Right renal cortex interstitium (tissue), 3 donors: ENCODE measurements around the gene OSGEPL1. TPM values are rescaled to one million over a fixed set of nuclear protein-coding genes. Genes with fewer than 3 reads are reported as not detected.
"Not testable (repeated sequence)": the region's sequence is repeated elsewhere in the genome, so short reads cannot be mapped to it uniquely, and the experiment has no call there.

Experiments used
- DNase-seq, 3 donors: peaks; one replicate each; pipeline ENCODE4 v3.0.0-alpha.2; 2013; ENCODE audit warnings: low read depth in 3 of 3, low spot score in 2 of 3
- polyA plus RNA-seq, 3 donors: library from polyadenylated mRNA; unstranded; fragments of 120-200 nt; gene quantifications; one replicate each; pipeline ENCODE4 v1.2.1, GENCODE V29; 2013; ENCODE audit not compliant: insufficient read length in 3 of 3

Gene OSGEPL1
- 10 to 100 TPM; 19.3 to 19.7 (median 19.5) TPM for polyA plus RNA-seq

DNA sequence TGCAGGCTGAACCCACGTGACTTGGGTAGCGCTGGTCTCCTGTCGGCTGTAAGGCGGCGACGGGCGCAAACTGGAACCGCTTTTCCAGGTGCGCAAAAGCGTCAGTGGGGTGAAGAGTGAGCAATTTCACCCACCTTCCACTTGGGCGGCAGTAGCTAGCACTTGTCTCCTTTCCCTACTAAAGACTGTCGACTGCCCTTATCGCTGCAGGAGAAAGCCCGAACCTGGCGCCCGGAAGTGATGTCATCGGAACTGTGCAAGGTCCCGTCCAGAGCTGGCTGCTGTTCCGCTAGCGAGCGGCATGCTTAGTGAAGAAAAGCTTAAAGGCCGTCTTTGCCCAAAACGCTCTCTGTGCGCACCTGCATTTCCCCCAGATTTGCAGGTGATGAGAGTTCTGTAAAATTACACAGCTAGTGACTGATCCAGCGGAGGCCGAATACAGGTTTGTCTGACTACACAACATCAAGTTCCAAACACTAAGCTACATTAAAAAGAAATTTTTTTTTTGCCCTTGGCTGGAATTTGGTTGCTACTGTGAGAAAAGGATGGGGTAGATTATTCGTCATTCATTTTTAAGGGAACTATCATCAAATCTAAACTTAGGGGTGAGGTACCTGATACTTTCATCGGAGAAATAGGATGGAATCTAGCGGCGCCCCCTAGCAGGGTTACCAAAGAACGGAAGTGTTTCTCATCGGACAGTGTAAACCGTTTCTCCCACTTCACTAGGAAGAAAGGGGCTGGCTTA lies at the start of gene OSGEPL1:
Gene OSGEPL1, minus strand, starts transcription at position 242 of the 748 bp plus-strand sequence. CDS start 1,152 bp downstream, outside the sequence.
- DNase-seq: peak; percentile 91 to 95 (median 92)

DNA sequence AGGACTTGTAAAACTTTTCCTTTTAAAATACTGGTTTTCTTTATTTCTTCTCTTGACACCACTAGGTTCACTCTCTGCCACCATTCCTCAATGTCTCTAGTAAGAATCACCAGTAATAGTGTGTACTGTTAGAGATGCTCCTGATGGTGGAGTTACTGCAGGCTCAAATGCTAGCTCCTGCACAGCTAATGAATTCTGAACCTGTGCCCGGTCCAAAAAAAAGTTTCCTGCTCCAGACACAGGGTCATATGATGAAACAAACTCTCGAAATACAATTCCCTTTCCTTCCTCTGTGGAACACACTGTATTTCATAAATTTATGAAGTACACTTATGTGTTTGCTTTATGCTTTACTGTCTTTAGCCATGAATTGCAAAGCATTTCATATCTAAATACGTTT lies 40.8 kb upstream of the OSGEPL1 start:
- no peak for DNase-seq

DNA sequence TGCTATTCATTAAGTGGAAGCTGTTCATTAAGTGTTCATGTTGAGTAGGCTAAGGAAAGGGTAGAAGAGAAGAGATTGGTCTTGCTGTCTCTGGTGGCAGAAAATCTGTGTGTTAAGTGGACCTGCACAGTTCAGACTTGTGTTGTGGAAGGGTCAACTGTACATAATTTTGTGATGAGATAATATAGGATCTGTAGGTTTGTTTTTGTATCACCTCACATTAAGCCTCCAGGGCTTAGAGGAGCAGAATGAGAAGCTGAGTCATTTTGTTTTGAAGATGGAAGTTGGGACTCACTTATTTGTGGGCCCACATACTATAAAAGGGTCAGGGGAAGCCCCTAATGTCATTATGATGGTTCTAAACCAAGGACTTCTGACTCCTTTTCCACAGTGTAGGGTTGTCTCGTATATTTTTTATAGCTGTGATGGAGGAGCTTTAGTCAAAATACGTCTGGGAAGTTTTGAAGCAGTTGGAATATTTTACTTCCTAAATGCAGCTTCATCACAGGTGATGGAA lies 39.9 kb upstream of the OSGEPL1 start:
- DNase-seq: no peak

GRCh38 chr2:189799531-189799930 lies 36.9 kb upstream of the OSGEPL1 start:
- no peak for DNase-seq

- no peak for DNase-seq
These were observed 36.4 kb upstream of the OSGEPL1 start for GRCh38 chr2:189799030-189799331.

DNA sequence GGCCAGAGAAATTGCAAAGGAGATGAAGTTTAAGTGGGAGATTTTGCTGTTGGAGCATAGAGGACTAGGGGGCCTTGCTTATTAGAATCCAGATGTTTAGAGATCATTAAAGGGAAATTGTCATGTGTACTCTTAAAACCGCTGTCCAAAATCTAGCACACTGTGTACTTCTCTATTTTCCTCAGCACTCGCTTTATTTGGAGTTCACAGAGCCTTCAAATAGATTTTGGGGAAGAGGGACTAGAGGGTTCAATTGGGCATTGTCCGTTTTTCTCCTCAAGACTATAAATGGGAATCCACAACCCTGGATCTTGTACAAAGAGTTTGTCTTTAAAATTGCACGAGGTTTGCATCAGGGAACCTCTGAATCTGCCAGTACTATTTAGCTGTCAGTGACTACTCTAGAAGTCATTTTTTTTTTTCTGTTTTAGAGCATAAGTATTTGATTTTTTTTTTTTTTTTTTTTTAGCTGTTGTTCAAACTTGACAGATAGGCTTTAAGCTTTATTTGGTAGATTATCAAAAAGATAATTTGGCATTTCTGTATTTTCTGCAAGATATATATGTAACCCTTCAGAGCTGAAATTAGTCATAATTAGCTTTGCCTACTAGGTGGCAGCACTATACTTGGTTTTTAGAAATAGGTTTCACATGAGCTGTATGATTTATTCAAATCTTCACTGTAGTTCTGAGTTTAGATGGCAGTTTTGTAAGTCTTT lies 35.9 kb upstream of the OSGEPL1 start:
- no peak for DNase-seq

GRCh38 chr2:189797902-189798301 lies 35.3 kb upstream of the OSGEPL1 start:
- no peak for DNase-seq

- no peak for DNase-seq
These were observed 31.7 kb upstream of the OSGEPL1 start for GRCh38 chr2:189794310-189794709.

DNA sequence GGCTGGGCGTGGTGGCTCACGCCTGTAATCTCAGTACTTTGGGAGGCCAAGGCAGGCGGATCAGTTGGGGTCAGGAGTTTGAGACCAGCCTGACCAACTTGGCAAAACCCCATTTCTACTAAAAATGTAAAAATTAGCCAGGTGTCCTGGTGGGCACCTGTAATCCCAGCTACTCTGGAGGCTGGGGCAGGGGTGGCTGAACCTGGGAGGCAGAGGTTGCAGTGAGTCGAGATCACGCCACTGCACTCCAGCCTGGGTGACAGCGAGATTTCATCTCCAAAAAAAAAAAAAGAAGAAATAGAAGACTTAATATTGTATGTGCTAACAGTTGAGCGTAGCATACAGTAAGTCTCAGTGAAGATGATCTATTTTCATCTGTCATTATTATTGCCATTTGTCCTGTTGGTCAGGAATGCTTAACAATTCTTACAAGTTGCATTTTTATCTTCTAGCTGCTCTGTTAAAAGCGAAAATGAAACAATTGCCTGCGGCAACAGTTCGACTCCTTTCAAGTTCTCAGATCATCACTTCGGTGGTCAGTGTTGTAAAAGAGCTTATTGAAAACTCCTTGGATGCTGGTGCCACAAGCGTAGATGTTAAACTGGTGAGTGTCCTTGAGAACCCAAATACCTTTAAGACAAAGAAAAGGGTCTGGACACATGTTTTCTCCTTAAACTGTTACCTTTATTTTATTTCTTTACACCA lies 28.9 kb upstream of the OSGEPL1 start:
- DNase-seq: no peak

DNA sequence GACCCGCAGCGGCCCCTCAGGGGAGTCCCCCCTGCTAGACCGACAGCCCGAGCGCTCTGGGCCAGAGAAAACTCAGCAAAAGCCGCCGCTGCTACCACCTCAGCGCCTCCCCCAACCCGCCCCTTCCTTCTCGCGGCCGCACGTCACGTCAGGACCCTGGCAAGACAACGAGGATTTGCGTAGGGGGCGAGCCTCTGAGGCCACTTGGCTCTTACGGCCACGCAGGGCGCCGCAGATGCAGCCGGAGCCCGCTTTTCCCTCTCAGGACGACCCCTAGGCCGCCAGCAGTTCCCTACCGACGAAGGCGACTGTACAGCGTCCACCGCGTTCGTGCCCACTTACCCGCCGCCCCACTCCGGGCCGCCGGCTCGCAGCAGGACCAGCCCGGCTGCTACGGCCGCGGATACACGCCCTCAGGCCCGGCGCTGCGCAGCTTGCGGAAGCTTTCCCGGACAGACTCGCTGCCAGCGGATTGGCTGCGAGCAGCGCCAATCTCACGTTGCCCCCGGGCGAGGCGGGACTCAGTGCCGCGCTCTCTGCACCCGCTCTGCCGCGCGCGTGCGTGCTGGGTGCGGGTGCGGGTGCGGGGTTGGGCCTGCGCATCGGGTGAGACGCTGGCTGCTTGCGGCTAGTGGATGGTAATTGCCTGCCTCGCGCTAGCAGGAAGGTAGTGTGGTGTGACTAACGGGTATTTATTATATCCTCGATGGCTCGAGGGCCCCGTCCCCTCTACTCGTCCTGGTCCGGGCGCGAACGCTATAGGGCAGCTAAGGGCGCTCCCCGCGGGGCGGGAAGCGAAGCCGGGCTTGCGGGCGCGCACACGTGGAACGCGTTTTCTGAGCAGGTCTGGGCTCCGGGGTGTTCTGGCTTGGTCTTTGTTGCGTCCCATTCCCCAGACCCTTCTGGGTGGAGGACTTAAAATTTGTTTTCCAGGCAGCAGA lies 21.6 kb upstream of the OSGEPL1 start, which contains the start of the genes ORMDL1 and PMS1:
Gene ORMDL1, minus strand, starts transcription at position 413 of the 941 bp plus-strand sequence. CDS start 1,744 bp downstream, outside the sequence.
Gene PMS1, plus strand, starts transcription at position 524 of the 941 bp plus-strand sequence. CDS start 7,360 bp downstream, outside the sequence.
- DNase-seq: peak; percentile 84 to 90 (median 90)

DNA sequence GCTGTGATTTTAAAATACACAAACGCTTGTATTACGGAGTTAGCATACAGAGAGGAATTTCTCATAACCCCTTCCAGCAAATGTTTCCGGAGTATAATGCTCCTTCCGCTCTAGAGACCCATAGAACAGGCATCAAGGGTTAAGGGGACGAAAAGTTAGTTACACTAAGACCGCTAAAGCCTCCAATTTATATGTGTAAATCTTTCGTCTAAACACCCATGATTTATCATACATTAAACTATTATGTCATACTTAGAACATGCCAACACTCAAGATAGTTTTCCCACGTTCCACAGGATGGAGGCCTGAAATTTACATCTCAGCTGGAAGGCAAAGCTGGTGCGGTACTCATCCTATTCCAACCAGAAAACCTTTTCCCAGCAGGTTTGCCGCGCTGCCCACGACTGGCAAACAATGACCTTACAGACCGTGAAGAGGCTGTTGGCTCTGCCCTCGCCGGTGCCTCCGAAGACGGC lies 20.9 kb upstream of the OSGEPL1 start:
- peak; percentile 39 to 48 (median 42) for DNase-seq

DNA sequence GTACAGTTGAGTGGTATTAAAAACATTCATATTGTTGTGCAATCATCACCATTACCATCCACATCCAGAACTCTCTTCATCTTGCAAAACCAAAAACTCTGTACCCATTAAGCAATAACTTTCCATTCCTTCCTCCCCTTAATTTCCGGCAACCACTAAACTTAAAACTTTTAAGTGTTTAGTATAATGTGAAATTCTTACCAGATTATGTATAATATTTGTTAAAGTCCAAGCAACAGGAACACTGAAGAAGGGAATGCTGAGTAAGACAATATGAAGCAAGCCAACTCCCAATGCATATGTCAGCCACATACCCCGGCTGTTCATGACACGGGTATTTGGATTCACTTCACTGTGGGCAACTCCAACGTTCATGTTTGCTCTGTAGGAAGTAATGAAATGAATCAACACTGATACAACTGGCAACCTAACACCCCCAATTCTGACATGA lies 19.7 kb upstream of the OSGEPL1 start:
- no peak for DNase-seq

DNA sequence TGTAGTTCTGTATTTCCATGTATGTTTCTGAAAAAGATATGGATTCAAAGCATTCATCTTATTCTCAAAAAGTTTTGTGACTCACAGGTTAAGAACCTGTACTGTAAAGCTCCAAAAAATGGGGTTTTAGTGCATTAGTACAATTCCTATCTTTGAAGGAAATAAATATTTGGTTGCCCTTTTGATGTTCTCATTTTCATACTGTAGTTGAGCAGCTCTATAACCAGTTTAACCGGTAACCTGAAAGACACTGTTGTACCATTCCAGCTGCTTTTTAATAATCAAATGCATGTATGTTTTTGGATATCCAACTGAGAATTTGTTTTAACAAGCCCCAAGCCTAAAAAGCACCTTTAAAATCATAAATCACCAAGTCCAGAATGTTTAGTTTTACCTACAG lies 9.6 kb upstream of the OSGEPL1 start:
- no peak for DNase-seq

- DNase-seq: no peak
These were observed 8.2 kb upstream of the OSGEPL1 start for GRCh38 chr2:189770590-189771322.

DNA sequence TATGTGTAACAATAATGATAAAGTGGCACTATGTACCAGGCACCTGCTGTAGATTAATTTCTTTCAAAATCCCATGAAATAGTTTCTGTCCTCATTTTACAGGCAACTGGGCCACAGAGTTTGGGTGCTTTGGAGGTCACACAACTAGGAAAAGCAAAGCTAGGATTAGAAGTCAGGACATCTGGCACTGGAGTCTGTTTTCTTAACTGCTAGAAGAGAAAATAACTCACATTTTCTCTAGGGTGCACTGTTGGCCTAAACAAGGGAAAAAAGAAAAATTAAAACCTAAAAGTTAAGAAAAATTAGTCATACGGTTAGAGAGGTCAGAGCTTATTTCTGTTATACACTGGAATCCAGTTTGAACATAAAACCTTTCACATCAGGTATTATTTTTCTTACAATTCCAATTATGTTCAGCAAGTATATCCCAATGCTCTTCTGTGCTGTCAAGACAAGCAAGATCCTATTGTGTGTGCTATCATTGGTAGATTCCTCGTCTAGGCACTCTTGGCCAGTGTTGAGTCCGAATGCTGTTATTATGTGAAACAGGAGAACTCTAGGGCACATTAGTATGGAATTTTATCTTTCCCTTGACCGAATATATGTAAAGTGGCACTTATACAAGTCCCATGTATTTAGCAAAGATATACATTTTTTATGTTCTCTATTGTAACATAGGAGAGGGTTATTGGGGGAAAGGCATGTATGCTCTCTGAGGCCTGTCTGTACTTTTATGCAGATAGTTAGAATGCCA lies 1.5 kb upstream of the OSGEPL1 start:
- DNase-seq: no peak

- DNase-seq: no peak
These were observed 402 bp downstream of the OSGEPL1 start for GRCh38 chr2:189762229-189762550.

- not testable (repeated sequence) for DNase-seq
These were observed 2.4 kb downstream of the OSGEPL1 start for GRCh38 chr2:189760154-189760553.

DNA sequence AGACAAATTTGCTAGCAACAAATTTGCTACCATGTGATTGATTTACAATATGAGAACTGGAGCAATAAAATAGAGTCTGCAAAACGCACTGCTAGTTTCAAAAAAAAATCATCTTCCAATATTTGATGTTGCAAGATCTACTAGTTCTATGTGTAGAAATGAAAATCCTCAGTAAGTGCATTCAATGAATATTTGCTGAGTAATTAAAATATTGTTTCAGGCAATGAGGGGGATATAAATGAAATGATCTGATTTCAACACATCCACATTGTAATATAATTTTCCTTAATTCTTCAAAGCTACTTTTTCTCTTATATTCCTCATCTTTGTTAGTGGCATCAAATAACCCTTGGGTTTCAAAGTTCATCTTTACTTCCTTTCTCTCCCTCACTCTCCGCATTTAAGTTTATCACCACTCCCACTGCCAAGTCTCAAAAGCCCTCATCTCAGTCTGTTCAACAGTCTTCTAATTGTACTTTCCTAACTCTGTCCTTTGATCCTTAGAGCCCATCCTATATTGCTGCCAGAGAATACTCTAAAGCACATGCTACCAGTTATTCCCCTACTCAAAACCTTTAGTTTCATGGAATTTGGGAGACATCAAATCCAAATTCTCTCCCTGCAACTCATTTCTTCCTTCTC lies 6.2 kb downstream of the OSGEPL1 start:
- DNase-seq: no peak
